HL-60 (cell line): ENCODE data around the gene SCNN1G.

ENCODE experiments used
- DNase-seq, 2 experiments: peaks; one replicate each; pipeline ENCODE4 v3.0.0-alpha.2; 2010 to 2020; ENCODE audit warnings: low read depth in 1 of 2, low spot score in 1 of 2
- H3K27ac ChIP-seq: fragments of 250-450 bp; sonication (Bioruptor Pico); replicated peaks from 2 replicates; pipeline ENCODE4 v1.5.1; 2020; ENCODE audit warnings: mild to moderate bottlenecking, moderate library complexity
- H3K27me3 ChIP-seq: fragments of 250-450 bp; sonication (Bioruptor Pico); 2 replicates; pipeline ENCODE4 v1.5.1; 2021; ENCODE audit warnings: mild to moderate bottlenecking, moderate library complexity; ENCODE audit not compliant: insufficient read depth, poor library complexity, severe bottlenecking
- H3K4me3 ChIP-seq: replicated peaks from 2 replicates; pipeline ENCODE4 v1.5.1; 2011; ENCODE audit warnings: mild to moderate bottlenecking, control low read depth, low read length; ENCODE audit not compliant: insufficient read depth
- GABPA ChIP-seq: IDR thresholded peaks from 2 replicates; pipeline ENCODE4 v1.6.1; 2012; ENCODE audit warnings: low read depth
- POLR2AphosphoS5 ChIP-seq: IDR thresholded peaks from 2 replicates; pipeline ENCODE4 v1.6.1; 2012; ENCODE audit warnings: low read depth
- SPI1 ChIP-seq: IDR thresholded peaks from 2 replicates; pipeline ENCODE4 v1.6.1; 2012; ENCODE audit warnings: low read depth, mild to moderate bottlenecking, borderline replicate concordance
- TF ChIP-seq, protein P1 (sequence below): IDR thresholded peaks from one replicate; pipeline ENCODE4 v1.5.1; 2011; ENCODE audit warnings: low read length, control low read depth, inconsistent platforms; ENCODE audit not compliant: insufficient read depth
- TF ChIP-seq, protein P2 (sequence below): IDR thresholded peaks from 2 replicates; pipeline ENCODE4 v1.6.1; 2012; ENCODE audit warnings: low read depth; ENCODE audit not compliant: insufficient replicate concordance

The SCNN1G gene

DNA sequence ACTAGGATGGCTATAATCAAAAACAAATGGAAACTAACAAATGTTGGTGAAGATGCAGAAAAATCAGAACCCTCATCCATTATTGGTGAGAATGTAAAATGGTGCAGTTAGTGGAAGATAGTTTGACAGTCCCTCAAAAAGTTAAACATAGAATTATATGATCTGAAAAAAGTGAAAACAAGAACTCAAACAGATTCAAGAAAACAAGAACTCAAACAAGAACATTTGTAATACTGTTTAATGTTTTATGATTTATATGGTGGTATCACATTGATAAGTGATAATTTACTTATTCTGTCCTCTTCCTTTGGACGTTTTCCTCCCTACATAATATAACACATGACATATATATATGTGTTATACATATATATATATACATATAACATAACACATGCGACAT is 45.3 kb upstream of the SCNN1G start:
- no peaks in the 10 kb centered on the region for H3K27me3 ChIP-seq
- no peak overlapping the region for H3K27ac ChIP-seq
- H3K4me3 ChIP-seq, result no peak overlapping the region
- TF ChIP-seq, protein P1, sequence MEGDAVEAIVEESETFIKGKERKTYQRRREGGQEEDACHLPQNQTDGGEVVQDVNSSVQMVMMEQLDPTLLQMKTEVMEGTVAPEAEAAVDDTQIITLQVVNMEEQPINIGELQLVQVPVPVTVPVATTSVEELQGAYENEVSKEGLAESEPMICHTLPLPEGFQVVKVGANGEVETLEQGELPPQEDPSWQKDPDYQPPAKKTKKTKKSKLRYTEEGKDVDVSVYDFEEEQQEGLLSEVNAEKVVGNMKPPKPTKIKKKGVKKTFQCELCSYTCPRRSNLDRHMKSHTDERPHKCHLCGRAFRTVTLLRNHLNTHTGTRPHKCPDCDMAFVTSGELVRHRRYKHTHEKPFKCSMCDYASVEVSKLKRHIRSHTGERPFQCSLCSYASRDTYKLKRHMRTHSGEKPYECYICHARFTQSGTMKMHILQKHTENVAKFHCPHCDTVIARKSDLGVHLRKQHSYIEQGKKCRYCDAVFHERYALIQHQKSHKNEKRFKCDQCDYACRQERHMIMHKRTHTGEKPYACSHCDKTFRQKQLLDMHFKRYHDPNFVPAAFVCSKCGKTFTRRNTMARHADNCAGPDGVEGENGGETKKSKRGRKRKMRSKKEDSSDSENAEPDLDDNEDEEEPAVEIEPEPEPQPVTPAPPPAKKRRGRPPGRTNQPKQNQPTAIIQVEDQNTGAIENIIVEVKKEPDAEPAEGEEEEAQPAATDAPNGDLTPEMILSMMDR, result no peak
- TF ChIP-seq POLR2AphosphoS5 (no peak), GABPA (no peak), SPI1 (no peak)
- TF ChIP-seq, protein P2, sequence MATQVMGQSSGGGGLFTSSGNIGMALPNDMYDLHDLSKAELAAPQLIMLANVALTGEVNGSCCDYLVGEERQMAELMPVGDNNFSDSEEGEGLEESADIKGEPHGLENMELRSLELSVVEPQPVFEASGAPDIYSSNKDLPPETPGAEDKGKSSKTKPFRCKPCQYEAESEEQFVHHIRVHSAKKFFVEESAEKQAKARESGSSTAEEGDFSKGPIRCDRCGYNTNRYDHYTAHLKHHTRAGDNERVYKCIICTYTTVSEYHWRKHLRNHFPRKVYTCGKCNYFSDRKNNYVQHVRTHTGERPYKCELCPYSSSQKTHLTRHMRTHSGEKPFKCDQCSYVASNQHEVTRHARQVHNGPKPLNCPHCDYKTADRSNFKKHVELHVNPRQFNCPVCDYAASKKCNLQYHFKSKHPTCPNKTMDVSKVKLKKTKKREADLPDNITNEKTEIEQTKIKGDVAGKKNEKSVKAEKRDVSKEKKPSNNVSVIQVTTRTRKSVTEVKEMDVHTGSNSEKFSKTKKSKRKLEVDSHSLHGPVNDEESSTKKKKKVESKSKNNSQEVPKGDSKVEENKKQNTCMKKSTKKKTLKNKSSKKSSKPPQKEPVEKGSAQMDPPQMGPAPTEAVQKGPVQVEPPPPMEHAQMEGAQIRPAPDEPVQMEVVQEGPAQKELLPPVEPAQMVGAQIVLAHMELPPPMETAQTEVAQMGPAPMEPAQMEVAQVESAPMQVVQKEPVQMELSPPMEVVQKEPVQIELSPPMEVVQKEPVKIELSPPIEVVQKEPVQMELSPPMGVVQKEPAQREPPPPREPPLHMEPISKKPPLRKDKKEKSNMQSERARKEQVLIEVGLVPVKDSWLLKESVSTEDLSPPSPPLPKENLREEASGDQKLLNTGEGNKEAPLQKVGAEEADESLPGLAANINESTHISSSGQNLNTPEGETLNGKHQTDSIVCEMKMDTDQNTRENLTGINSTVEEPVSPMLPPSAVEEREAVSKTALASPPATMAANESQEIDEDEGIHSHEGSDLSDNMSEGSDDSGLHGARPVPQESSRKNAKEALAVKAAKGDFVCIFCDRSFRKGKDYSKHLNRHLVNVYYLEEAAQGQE, result no peak
- no peak for DNase-seq

DNA sequence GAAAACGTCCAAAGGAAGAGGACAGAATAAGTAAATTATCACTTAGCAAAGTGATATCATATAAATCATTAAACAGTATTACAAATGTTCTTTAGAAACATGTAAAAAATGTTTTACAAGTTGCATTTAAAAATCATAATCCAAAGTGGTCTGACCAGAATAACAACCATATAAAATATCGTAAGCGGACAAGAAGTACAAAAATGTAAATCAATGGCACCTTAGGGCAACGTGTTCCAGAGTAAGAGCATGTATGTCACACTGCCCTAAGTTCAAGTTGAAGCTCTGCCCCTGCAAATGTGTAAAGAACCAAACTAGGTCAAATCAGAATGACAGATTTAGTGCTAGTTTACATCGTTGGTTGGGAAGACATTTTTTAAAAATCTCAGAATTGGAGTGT is 44.7 kb upstream of the SCNN1G start:
- H3K27ac ChIP-seq, result no peak overlapping the region
- TF ChIP-seq GABPA (no peak), SPI1 (no peak), POLR2AphosphoS5 (no peak)
- TF ChIP-seq, protein P2, result no peak
- TF ChIP-seq, protein P1, result no peak
- no peak for DNase-seq
- H3K27me3 ChIP-seq, result no peaks in the 10 kb centered on the region
- H3K4me3 ChIP-seq, result no peak overlapping the region

- Histone ChIP-seq H3K4me3 (no peak overlapping the region), H3K27me3 (no peaks in the 10 kb centered on the region), H3K27ac (no peak overlapping the region)
- DNase-seq, result no peak
- TF ChIP-seq, protein P1, result no peak
- no peak for TF ChIP-seq GABPA
- no peak for TF ChIP-seq SPI1
- TF ChIP-seq, protein P2, result no peak
- no peak for TF ChIP-seq POLR2AphosphoS5
These were observed 42.4 kb upstream of the SCNN1G start for GRCh38 chr16:23140107-23140506.
